K562 (cell line): ENCODE results near the gene PRKCB. TPM values are rescaled to one million over a fixed set of nuclear protein-coding genes. Genes with fewer than 3 reads are reported as not detected.

Experiments
- ATAC-seq: fragments of 200-7000 bp; cut with Tn5 transposase; 3 replicates; pipeline ENCODE4 v1.9.1; 2020; ENCODE audit warnings: moderate library complexity
- BruUV-seq: library from RNA; stranded (reverse); fragments of 400-500 nt; replicated peaks from 2 replicates; lab custom pipeline; 2021; lab: Mats Ljungman, UMichigan
- CTCF ChIA-PET: fragments of 300-600 bp; formaldehyde crosslinking; extraction: SDS; loops from one replicate; lab custom pipeline; 2021; ENCODE audit warnings: low intra/inter-chr PET ratio; lab: Yijun Ruan, JAX
- POLR2A ChIA-PET: fragments of 300-600, 350-650 bp; sonication (Branson Sonifier 250); formaldehyde crosslinking; extraction: SDS; loops from one replicate; lab custom pipeline; 2021; ENCODE audit warnings: antibody characterized with exemption, inconsistent platforms; lab: Yijun Ruan, JAX
- DNase-seq, 4 experiments: peaks; one replicate each; pipeline versions ENCODE4 v3.0.0 to v3.0.0-alpha.2; 2011 to 2018; ENCODE audit warnings: low spot score in 3 of 4, mixed read lengths in 3 of 4; ENCODE audit errors: extremely low read depth in 1 of 4
- FAIRE-seq: peaks from 2 replicates; lab custom pipeline; 2011; peaks lifted over from hg19 to GRCh38; lab: Jason Lieb, UNC
- H2AFZ ChIP-seq: 2 replicates; pipeline ENCODE4 v1.6.0; 2011; ENCODE audit warnings: low read depth, low read length, control low read depth, inconsistent platforms
- H3K27ac ChIP-seq: fragments of 200-600 bp; 3 replicates; pipeline ENCODE4 v1.8.0; 2011; ENCODE audit warnings: low read depth, mild to moderate bottlenecking, control low read depth, inconsistent platforms, low read length, moderate library complexity, mixed read lengths; ENCODE audit errors: extremely low read depth
- H3K27me3 ChIP-seq, 2 experiments: fragments of 300-600 bp in 1 of 2; 2 replicates in 1 of 2; 3 replicates in 1 of 2; pipeline versions ENCODE4 v1.6.0 to v1.8.0; 2011; ENCODE audit warnings: inconsistent platforms in 2 of 2, low read length in 2 of 2, mild to moderate bottlenecking in 1 of 2, mixed read lengths in 1 of 2, moderate library complexity in 1 of 2; ENCODE audit not compliant: control insufficient read depth in 2 of 2, insufficient read depth in 2 of 2
- H3K36me3 ChIP-seq: fragments of 300-600 bp; 3 replicates; pipeline ENCODE4 v1.8.0; 2011; ENCODE audit warnings: mild to moderate bottlenecking, low read length, inconsistent platforms; ENCODE audit not compliant: control insufficient read depth, insufficient read depth
- H3K4me1 ChIP-seq, 2 experiments: fragments of 200-600 bp in 1 of 2; replicated peaks in 1 of 2; 2 replicates in 1 of 2; 3 replicates in 1 of 2; pipeline versions ENCODE4 v1.5.1 to v1.8.0; 2011; ENCODE audit warnings: inconsistent platforms in 2 of 2, low read length in 2 of 2, mild to moderate bottlenecking in 1 of 2, mixed read lengths in 1 of 2, moderate library complexity in 1 of 2; ENCODE audit not compliant: control insufficient read depth in 2 of 2, insufficient read depth in 2 of 2
- H3K4me2 ChIP-seq: 2 replicates; pipeline ENCODE4 v1.6.1; 2011; ENCODE audit warnings: low read length, control low read depth, inconsistent platforms, mixed read lengths; ENCODE audit not compliant: insufficient read depth
- H3K4me3 ChIP-seq: fragments of 200-600 bp; sonication (generic), shearing (Covaris generic); 2 replicates; pipeline ENCODE4 v1.5.1; 2016; ENCODE audit warnings: control low read depth, inconsistent platforms
- H3K79me2 ChIP-seq: fragments of 200-600 bp; 3 replicates; pipeline ENCODE4 v1.8.0; 2011; ENCODE audit warnings: low read length, inconsistent platforms; ENCODE audit not compliant: control insufficient read depth, insufficient read depth
- H3K9ac ChIP-seq, 2 experiments: 2 replicates each; pipeline versions ENCODE4 v1.6.0 to v1.6.1; 2011; ENCODE audit warnings: low read depth in 2 of 2, low read length in 2 of 2, control low read depth in 1 of 2, inconsistent platforms in 1 of 2, mild to moderate bottlenecking in 1 of 2, mixed read lengths in 1 of 2; ENCODE audit not compliant: insufficient read depth in 1 of 2
- H3K9me1 ChIP-seq: one replicate; pipeline ENCODE4 v1.6.0; 2011; ENCODE audit warnings: inconsistent platforms, mild to moderate bottlenecking, low read length, moderate library complexity; ENCODE audit not compliant: control insufficient read depth, insufficient read depth
- H3K9me3 ChIP-seq: replicated peaks from 2 replicates; pipeline ENCODE4 v1.5.1; 2011; ENCODE audit warnings: low read depth, low read length, inconsistent platforms; ENCODE audit not compliant: control insufficient read depth, insufficient read depth
- H4K20me1 ChIP-seq: replicated peaks from 2 replicates; pipeline ENCODE4 v1.6.1; 2011; ENCODE audit warnings: low read length, inconsistent platforms, mixed read lengths; ENCODE audit not compliant: control insufficient read depth, insufficient read depth
- EGR1 ChIP-seq: fragments of 450-650 bp; conservative IDR thresholded peaks from 2 replicates; pipeline ENCODE4 v1.6.1; 2017; ENCODE audit warnings: mild to moderate bottlenecking
- HDAC3 ChIP-seq: fragments of 450-650 bp; IDR thresholded peaks from 2 replicates; pipeline ENCODE4 v1.6.1; 2018; ENCODE audit warnings: borderline replicate concordance, mild to moderate bottlenecking, moderate library complexity; ENCODE audit not compliant: partially characterized antibody
- HSF4 ChIP-seq: fragments of 250-450 bp; sonication (Bioruptor Pico); IDR thresholded peaks from 2 replicates; pipeline ENCODE4 v2.1.2; 2022; ENCODE audit warnings: mild to moderate bottlenecking, moderate library complexity, borderline replicate concordance
- ILF3 ChIP-seq: fragments of 450-650 bp; IDR thresholded peaks from 2 replicates; pipeline ENCODE4 v1.6.1; 2018; ENCODE audit warnings: antibody characterized with exemption, mild to moderate bottlenecking, moderate library complexity, borderline replicate concordance
- RFX1 ChIP-seq: fragments of 450-650 bp; IDR thresholded peaks from 2 replicates; pipeline ENCODE4 v1.6.1; 2016; ENCODE audit warnings: mild to moderate bottlenecking, moderate library complexity
- TCF15 ChIP-seq: fragments of 250-450 bp; sonication (Bioruptor Pico); IDR thresholded peaks from 2 replicates; pipeline ENCODE4 v1.8.0; 2022; ENCODE audit warnings: moderate library complexity, mild to moderate bottlenecking, inconsistent platforms
- ZKSCAN1 ChIP-seq: fragments of 150-350 bp; IDR thresholded peaks from 2 replicates; pipeline ENCODE4 v1.6.1; 2016; ENCODE audit warnings: low read depth, low read length
- WGBS: fragments of 100-300 bp; shearing (Covaris generic); methylation state at CpG from one replicate; pipeline ENCODE4 v1.1.6; 2016; ENCODE audit warnings: low coverage, mixed read lengths; ENCODE audit not compliant: insufficient coverage; ENCODE audit errors: missing lambda C conversion rate; 5-methylcytosine and 5-hydroxymethylcytosine counted together
- in situ Hi-C: fragments of 300-500 bp; cut with MboI; formaldehyde crosslinking; loops from 4 replicates; pipeline ENCODE4 v1.15.0; 2018; ENCODE audit warnings: inconsistent platforms, mixed read lengths
- intact Hi-C: fragments of 100-400 bp; cut with micrococcal nuclease; formaldehyde crosslinking; loops from 2 replicates; pipeline ENCODE4 v1.14.2; 2022
- polyA plus RNA-seq, 8 experiments: library from polyadenylated mRNA; depleted of rRNA in 4 of 8; stranded (reverse) in 5 of 8; unstranded in 3 of 8; fragments of >200 nt; fragmentation: Nextera tagmentation in 2 of 8; fragmentation: Illumina TruSeq in 1 of 8; extraction: Ambion mirVana in 2 of 8; extraction: Trizol in 1 of 8; gene quantifications; 2 replicates each; pipeline versions ENCODE4 v1.2.1 to v1.2.3, GENCODE V29; 2011 to 2014; ENCODE audit warnings: inconsistent platforms in 1 of 8, missing spikeins in 1 of 8
- total RNA-seq, 7 experiments: library from RNA; depleted of rRNA in 6 of 7; stranded (reverse); fragments of >200 nt in 6 of 7; fragmentation: Illumina TruSeq in 2 of 7; extraction: Trizol in 2 of 7; gene quantifications; 2 replicates each; pipeline versions ENCODE4 v1.2.1 to v1.2.3, GENCODE V29; 2011 to 2021; ENCODE audit warnings: low replicate concordance in 1 of 7
- TF ChIP-seq, protein P1 (sequence below): fragments of 250-450 bp; sonication (Bioruptor Pico); IDR thresholded peaks from 2 replicates; pipeline ENCODE4 v1.4.0; 2020; ENCODE audit warnings: mild to moderate bottlenecking, moderate library complexity, borderline replicate concordance

Gene PRKCB
- total and polyA plus RNA-seq, 9 of the 15 experiments (the other 6 are each of a cell fraction or from before 2014, with no cell fraction given) = 49.9 to 276 (median 148) TPM

GRCh38 chr16:23990507-23990906 is 154.7 kb downstream of the PRKCB start:
- CTCF ChIA-PET = no interaction called here
- Histone ChIP-seq H2AFZ (no peak overlapping the region), H3K9me3 (no peaks in the 10 kb centered on the region), H3K4me1 (no peaks in the 10 kb centered on the region), H3K27ac (no peak overlapping the region), H3K79me2 (peaks cover 38% of the 10 kb centered on the region; the same call in 2 of the 3 replicates), H3K4me2 (no peak overlapping the region), H3K9me1 (no peaks in the 10 kb centered on the region), H3K4me3 (no peak overlapping the region), H3K9ac (no peak overlapping the region), H3K27me3 (no peaks in the 10 kb centered on the region), H4K20me1 (no peaks in the 10 kb centered on the region), H3K36me3 (peaks cover 71% of the 10 kb centered on the region)
- intact Hi-C loops = no loop called here
- no TSS peak for BruUV-seq
- WGBS = 86% methylated on average over 3 of the region's 3 CpGs
- in situ Hi-C loops = no loop called here
- TF ChIP-seq EGR1 (0 out of 2 replicates have a peak, but pooled peaks have one; percentile 23), TCF15 (CRISPR knock-in tag) (no peak)
- FAIRE-seq (no peak), DNase-seq (no peak), ATAC-seq (no peak)
- POLR2A ChIA-PET = interaction anchor here (1.1 kb wide), 1 partner anchor 16 kb away, joined by 4 read pairs; no protein-coding TSS in a partner anchor

- no peak for ATAC-seq
- CTCF ChIA-PET = no interaction called here
These were observed 155.3 kb downstream of the PRKCB start for GRCh38 chr16:23991066-23991465.

More at GRCh38 chr16:23991066-23991465, 155.3 kb downstream of the PRKCB start:
- Histone ChIP-seq H2AFZ (no peak overlapping the region), H3K9ac (no peak overlapping the region), H3K9me1 (no peaks in the 10 kb centered on the region), H3K27ac (no peak overlapping the region), H3K27me3 (no peaks in the 10 kb centered on the region), H3K79me2 (peaks cover 37% of the 10 kb centered on the region; the same call in 2 of the 3 replicates), H3K4me1 (no peaks in the 10 kb centered on the region), H4K20me1 (no peaks in the 10 kb centered on the region), H3K4me2 (no peak overlapping the region), H3K9me3 (no peaks in the 10 kb centered on the region), H3K4me3 (no peak overlapping the region), H3K36me3 (peaks cover 77% of the 10 kb centered on the region)
- TF ChIP-seq, protein P1, sequence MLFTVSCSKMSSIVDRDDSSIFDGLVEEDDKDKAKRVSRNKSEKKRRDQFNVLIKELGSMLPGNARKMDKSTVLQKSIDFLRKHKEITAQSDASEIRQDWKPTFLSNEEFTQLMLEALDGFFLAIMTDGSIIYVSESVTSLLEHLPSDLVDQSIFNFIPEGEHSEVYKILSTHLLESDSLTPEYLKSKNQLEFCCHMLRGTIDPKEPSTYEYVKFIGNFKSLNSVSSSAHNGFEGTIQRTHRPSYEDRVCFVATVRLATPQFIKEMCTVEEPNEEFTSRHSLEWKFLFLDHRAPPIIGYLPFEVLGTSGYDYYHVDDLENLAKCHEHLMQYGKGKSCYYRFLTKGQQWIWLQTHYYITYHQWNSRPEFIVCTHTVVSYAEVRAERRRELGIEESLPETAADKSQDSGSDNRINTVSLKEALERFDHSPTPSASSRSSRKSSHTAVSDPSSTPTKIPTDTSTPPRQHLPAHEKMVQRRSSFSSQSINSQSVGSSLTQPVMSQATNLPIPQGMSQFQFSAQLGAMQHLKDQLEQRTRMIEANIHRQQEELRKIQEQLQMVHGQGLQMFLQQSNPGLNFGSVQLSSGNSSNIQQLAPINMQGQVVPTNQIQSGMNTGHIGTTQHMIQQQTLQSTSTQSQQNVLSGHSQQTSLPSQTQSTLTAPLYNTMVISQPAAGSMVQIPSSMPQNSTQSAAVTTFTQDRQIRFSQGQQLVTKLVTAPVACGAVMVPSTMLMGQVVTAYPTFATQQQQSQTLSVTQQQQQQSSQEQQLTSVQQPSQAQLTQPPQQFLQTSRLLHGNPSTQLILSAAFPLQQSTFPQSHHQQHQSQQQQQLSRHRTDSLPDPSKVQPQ = no peak
- TF ChIP-seq ZKSCAN1 (no peak), RFX1 (peak; percentile 86), ILF3 (no peak), HSF4 (CRISPR knock-in tag) (no peak), HDAC3 (no peak)
- DNase-seq (no peak), FAIRE-seq (no peak)
- in situ Hi-C loops = no loop called here
- POLR2A ChIA-PET = interaction anchor here (0.6 to 1.1 kb wide), 4 partner anchors 8 to 24 kb away, joined by 3 to 4 read pairs (median 3); no protein-coding TSS in a partner anchor
- no TSS peak for BruUV-seq
- intact Hi-C loops = no loop called here
